HFFc6 (cell line): ENCODE results near the gene CERCAM. TPM values are rescaled to one million over a fixed set of nuclear protein-coding genes. Genes with fewer than 3 reads are reported as not detected.

ENCODE experiments used
- DNase-seq: peaks from one replicate; pipeline ENCODE4 v3.0.0-alpha.2; 2018
- H3K27ac Mint-ChIP-seq: 2 replicates; pipeline ENCODE4 v1.8.0; 2020; ENCODE audit warnings: mild to moderate bottlenecking, mixed read lengths
- H3K27me3 Mint-ChIP-seq: 2 replicates; pipeline ENCODE4 v1.8.0; 2021; ENCODE audit warnings: mild to moderate bottlenecking, moderate library complexity, mixed read lengths; ENCODE audit not compliant: insufficient read depth
- H3K36me3 Mint-ChIP-seq: 2 replicates; pipeline ENCODE4 v1.8.0; 2021; ENCODE audit warnings: low read depth, mixed read lengths
- H3K4me1 Mint-ChIP-seq: 2 replicates; pipeline ENCODE4 v1.8.0; 2020; ENCODE audit warnings: low read depth, mixed read lengths
- H3K4me3 Mint-ChIP-seq: 2 replicates; pipeline ENCODE4 v1.8.0; 2020; ENCODE audit warnings: mild to moderate bottlenecking, moderate library complexity, mixed read lengths
- H3K9me3 Mint-ChIP-seq: 2 replicates; pipeline ENCODE4 v1.8.0; 2020; ENCODE audit warnings: mild to moderate bottlenecking, mixed read lengths
- total RNA-seq, 6 experiments: library from RNA; stranded (reverse); fragmentation: NEBNext Ultra II Directional; extraction: Animal tissue kit (Norgen Biotek cat#: 25700); gene quantifications; 2 replicates in 1 of 6; 3 replicates in 5 of 6; pipeline ENCODE4 v1.2.3, GENCODE V29; 2021
- TF ChIP-seq, protein P1 (sequence below): fragments of 200-600 bp; sonication (generic); IDR thresholded peaks from 2 replicates; pipeline ENCODE4 v1.5.0; 2021; ENCODE audit warnings: antibody characterized with exemption, mild to moderate bottlenecking

Gene CERCAM
- total RNA-seq, 6 experiments from 2014 or later: 125 to 172 (median 136) TPM

DNA sequence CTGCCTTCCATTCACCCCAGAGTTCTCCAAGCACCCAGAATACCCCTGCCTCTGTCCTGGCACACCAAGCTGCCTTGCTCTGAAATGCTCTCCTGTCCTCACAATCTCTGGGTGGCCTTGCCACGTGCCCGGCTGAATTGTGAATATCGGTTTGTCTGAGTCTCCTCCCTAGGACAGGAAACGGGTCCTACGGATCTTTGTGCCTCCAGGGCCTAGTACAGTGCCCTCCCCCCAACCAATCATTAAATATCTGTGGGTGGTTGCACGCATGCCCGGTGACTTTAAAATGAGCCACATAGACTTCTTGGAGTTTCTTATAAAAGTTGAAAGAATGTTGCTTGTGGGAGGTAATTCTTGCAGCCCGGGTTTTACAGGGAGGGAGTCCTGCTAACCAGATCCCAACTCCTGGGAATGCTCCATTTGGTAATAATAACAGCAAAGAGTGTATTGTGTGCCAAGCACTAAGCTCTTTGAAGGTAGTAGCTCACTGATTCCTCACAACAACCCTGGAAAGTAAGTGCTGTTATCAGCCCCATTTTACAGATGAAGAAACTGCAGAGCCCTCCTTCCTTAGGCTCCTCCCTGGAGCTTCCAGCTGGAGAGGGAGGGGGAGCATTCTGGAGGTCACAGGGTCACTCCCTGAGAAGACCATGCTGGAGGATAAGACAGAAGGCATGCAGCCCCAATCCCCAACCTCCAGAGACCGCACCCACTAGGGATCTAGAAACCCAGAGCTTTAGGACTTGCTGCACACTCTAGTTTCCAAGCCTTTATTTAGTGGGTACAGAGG is 26.1 kb upstream of the CERCAM start:
- TF ChIP-seq, protein P1, sequence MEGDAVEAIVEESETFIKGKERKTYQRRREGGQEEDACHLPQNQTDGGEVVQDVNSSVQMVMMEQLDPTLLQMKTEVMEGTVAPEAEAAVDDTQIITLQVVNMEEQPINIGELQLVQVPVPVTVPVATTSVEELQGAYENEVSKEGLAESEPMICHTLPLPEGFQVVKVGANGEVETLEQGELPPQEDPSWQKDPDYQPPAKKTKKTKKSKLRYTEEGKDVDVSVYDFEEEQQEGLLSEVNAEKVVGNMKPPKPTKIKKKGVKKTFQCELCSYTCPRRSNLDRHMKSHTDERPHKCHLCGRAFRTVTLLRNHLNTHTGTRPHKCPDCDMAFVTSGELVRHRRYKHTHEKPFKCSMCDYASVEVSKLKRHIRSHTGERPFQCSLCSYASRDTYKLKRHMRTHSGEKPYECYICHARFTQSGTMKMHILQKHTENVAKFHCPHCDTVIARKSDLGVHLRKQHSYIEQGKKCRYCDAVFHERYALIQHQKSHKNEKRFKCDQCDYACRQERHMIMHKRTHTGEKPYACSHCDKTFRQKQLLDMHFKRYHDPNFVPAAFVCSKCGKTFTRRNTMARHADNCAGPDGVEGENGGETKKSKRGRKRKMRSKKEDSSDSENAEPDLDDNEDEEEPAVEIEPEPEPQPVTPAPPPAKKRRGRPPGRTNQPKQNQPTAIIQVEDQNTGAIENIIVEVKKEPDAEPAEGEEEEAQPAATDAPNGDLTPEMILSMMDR: no peak

DNA sequence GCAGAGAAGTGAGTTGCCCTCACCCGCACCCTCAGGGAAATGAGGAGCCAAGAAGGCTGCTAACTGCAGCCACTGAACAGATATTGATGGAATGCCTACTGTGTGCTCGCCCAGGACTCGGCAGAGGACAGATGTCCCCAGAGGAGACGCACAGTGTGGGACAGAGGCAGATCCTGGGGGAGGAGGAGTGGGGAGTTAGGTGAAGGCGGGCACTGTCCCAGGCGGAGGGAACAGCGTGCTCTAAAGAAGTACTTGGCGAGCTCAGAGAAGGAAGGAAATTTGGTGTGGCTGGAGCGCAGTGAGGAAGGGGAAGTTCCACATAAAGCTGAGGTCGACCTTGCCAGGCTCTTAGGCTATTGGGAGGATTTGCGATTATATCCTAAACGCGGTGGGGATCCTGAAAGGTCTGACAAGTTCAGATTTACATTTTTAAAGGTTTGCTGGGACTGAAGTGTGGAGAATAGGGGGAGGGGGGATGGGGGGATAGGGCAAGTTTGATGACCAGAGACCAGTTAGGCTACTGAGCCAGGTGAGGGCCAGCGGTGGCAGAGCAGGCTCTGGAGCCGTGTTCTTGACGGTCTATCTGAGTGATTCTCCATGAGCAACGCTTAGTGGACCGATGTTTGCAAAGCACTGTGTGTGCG is 23.6 kb upstream of the CERCAM start:
- H3K36me3 Mint-ChIP-seq: peaks cover 2% of the 10 kb centered on the region; the same call in 1 of the 2 replicates
- no peak for DNase-seq
- peaks cover 16% of the 10 kb centered on the region for H3K4me1 Mint-ChIP-seq
- TF ChIP-seq, protein P1: no peak
- peaks cover 16% of the 10 kb centered on the region for H3K27me3 Mint-ChIP-seq
- no peak overlapping the region; the same call in 1 of the 2 replicates for H3K4me3 Mint-ChIP-seq
- H3K9me3 Mint-ChIP-seq: no peaks in the 10 kb centered on the region
- no peak overlapping the region for H3K27ac Mint-ChIP-seq

More for the DNA sequence above, 26.1 kb upstream of the CERCAM start:
- Mint-ChIP-seq H3K4me3 (peak overlapping the region; percentile 18; the same call in 1 of the 2 replicates), H3K4me1 (peaks cover 16% of the 10 kb centered on the region), H3K36me3 (peaks cover 4% of the 10 kb centered on the region; the same call in 1 of the 2 replicates), H3K9me3 (no peaks in the 10 kb centered on the region), H3K27me3 (peaks cover 13% of the 10 kb centered on the region), H3K27ac (peak overlapping the region; percentile 30)
- no peak for DNase-seq

DNA sequence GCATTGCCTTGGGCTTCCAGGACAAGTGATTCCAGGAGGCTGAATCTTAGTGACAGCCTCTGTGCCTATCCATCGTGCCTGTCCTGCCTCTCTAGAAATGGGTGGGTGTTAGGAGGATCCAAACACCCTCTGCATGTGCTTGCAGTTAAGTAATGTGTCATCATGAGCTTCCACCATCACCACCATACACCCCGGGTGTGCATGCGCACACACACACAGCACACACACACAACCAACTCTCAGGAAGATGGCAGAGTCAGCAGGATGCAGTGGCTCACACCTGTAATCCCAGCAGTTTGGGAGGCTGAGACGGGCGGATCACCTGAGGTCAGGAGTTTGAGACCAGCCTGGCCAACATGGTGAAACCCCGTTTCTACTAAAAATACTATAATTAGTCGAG is 22.8 kb upstream of the CERCAM start:
- H3K27ac Mint-ChIP-seq: no peak overlapping the region
- no peaks in the 10 kb centered on the region for H3K36me3 Mint-ChIP-seq
- no peak for DNase-seq
- H3K9me3 Mint-ChIP-seq: no peaks in the 10 kb centered on the region
- H3K4me3 Mint-ChIP-seq: no peak overlapping the region
- peaks cover 18% of the 10 kb centered on the region for H3K27me3 Mint-ChIP-seq
- H3K4me1 Mint-ChIP-seq: peaks cover 16% of the 10 kb centered on the region
- TF ChIP-seq, protein P1: no peak

DNA sequence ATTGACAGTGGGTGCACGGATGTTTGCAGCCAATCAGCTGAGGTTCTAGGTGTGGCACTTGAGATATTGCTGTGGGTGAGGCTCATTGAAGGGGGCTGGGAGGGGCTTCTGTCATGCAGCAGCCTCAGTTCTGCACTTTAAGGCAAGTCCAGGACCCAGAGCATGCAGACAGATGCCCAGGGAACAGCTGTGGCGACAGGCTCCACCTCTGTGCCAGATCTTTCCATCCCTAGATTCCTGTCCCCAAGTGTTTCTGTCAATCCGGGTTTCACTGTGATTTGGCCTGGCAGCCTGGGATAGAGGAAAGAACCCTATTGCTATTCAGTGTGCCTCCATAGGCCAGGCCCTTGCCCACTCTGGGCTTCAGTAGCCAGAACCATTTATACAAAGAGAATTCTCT is 20.8 kb upstream of the CERCAM start:
- H3K4me1 Mint-ChIP-seq: peaks cover 9% of the 10 kb centered on the region
- H3K27me3 Mint-ChIP-seq: peaks cover 18% of the 10 kb centered on the region
- no peak overlapping the region for H3K27ac Mint-ChIP-seq
- H3K9me3 Mint-ChIP-seq: no peaks in the 10 kb centered on the region
- no peaks in the 10 kb centered on the region for H3K36me3 Mint-ChIP-seq
- TF ChIP-seq, protein P1: no peak
- no peak overlapping the region for H3K4me3 Mint-ChIP-seq
- DNase-seq: no peak

DNA sequence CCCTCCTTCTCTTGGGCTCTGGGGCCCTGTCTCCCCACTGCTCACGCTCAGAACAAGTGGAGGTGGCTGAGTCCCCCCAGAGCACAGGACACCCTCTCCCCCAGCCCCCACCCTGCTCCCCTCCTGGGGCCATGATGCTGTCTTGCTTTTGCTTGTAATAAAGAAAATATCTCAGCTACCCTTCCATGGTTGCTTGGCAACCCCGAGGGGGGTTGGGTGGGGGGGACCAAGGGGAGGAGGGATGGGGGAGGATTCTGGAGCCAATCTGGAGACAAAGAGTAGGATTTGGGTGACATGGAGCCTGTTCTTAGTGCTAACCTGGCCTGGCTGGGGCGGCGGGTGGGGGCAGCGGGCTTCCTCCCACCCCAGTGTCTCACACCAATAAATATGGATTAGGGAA is 16.1 kb upstream of the CERCAM start:
- H3K9me3 Mint-ChIP-seq: no peaks in the 10 kb centered on the region
- DNase-seq: no peak
- H3K36me3 Mint-ChIP-seq: no peaks in the 10 kb centered on the region
- no peak overlapping the region for H3K27ac Mint-ChIP-seq
- H3K27me3 Mint-ChIP-seq: peaks cover 5% of the 10 kb centered on the region
- TF ChIP-seq, protein P1: no peak
- peaks cover 8% of the 10 kb centered on the region for H3K4me1 Mint-ChIP-seq
- no peak overlapping the region for H3K4me3 Mint-ChIP-seq
